H9 (cell line): ENCODE measurements around the gene FTO. TPM values are rescaled to one million over a fixed set of nuclear protein-coding genes. Genes with fewer than 3 reads are reported as not detected.

Experiments used
- DNase-seq: peaks from one replicate; pipeline ENCODE4 v3.0.0-alpha.2; 2017
- H2AFZ ChIP-seq: one replicate; pipeline ENCODE4 v1.6.1; 2013; ENCODE audit warnings: mild to moderate bottlenecking, low read length, control low read depth, moderate library complexity
- H2AK5ac ChIP-seq: 2 replicates; pipeline ENCODE4 v1.6.1; 2013; ENCODE audit warnings: low read length, control low read depth, mixed read lengths; ENCODE audit not compliant: insufficient read length
- H2BK120ac ChIP-seq: one replicate; pipeline ENCODE4 v1.6.1; 2013; ENCODE audit warnings: low read depth, mild to moderate bottlenecking, low read length, control low read depth, inconsistent platforms; ENCODE audit not compliant: poor library complexity, severe bottlenecking
- H2BK12ac ChIP-seq: 2 replicates; pipeline ENCODE4 v1.6.1; 2013; ENCODE audit warnings: low read length, control low read depth, mixed read lengths, low read depth; ENCODE audit not compliant: insufficient read length
- H2BK15ac ChIP-seq: 2 replicates; pipeline ENCODE4 v1.6.1; 2013; ENCODE audit warnings: low read depth, low read length, control low read depth
- H2BK20ac ChIP-seq: one replicate; pipeline ENCODE4 v1.6.1; 2013; ENCODE audit warnings: low read depth, mild to moderate bottlenecking, low read length, control low read depth, inconsistent platforms; ENCODE audit not compliant: poor library complexity, severe bottlenecking
- H2BK5ac ChIP-seq: 2 replicates; pipeline ENCODE4 v1.6.1; 2013; ENCODE audit warnings: low read length, control low read depth, mixed read lengths; ENCODE audit not compliant: insufficient read length
- H3K14ac ChIP-seq: 2 replicates; pipeline ENCODE4 v1.6.1; 2013; ENCODE audit warnings: low read length, control low read depth; ENCODE audit not compliant: insufficient read depth
- H3K18ac ChIP-seq: 2 replicates; pipeline ENCODE4 v1.6.1; 2013; ENCODE audit warnings: low read depth, mild to moderate bottlenecking, mixed read lengths, low read length, control low read depth; ENCODE audit not compliant: insufficient read length
- H3K23ac ChIP-seq: 2 replicates; pipeline ENCODE4 v1.6.1; 2013; ENCODE audit warnings: low read length, control low read depth, mixed read lengths, low read depth; ENCODE audit not compliant: insufficient read length
- H3K23me2 ChIP-seq: 2 replicates; pipeline ENCODE4 v1.6.1; 2013; ENCODE audit warnings: low read depth, mild to moderate bottlenecking, mixed read lengths, low read length, control low read depth; ENCODE audit not compliant: insufficient read length, poor library complexity, severe bottlenecking
- H3K27ac ChIP-seq: 2 replicates; pipeline ENCODE4 v1.5.1; 2013; ENCODE audit warnings: low read length, control low read depth, mixed read lengths, low read depth; ENCODE audit not compliant: insufficient read length
- H3K27me3 ChIP-seq: 2 replicates; pipeline ENCODE4 v1.6.1; 2013; ENCODE audit warnings: low read length, control low read depth, inconsistent platforms; ENCODE audit not compliant: insufficient read depth
- H3K4ac ChIP-seq: 2 replicates; pipeline ENCODE4 v1.6.1; 2013; ENCODE audit warnings: low read depth, mild to moderate bottlenecking, control low read depth, inconsistent platforms, low read length, moderate library complexity
- H3K4me1 ChIP-seq: 2 replicates; pipeline ENCODE4 v1.6.1; 2013; ENCODE audit warnings: low read length, control low read depth, inconsistent platforms; ENCODE audit not compliant: insufficient read depth
- H3K4me2 ChIP-seq: 2 replicates; pipeline ENCODE4 v1.6.1; 2013; ENCODE audit warnings: low read length, control low read depth, mixed read lengths; ENCODE audit not compliant: insufficient read length, insufficient read depth
- H3K56ac ChIP-seq: 2 replicates; pipeline ENCODE4 v1.6.1; 2013; ENCODE audit warnings: low read depth, mild to moderate bottlenecking, mixed read lengths, low read length, control low read depth; ENCODE audit not compliant: insufficient read length
- H3K79me1 ChIP-seq: 2 replicates; pipeline ENCODE4 v1.6.1; 2013; ENCODE audit warnings: low read depth, mild to moderate bottlenecking, moderate library complexity, low read length, control low read depth, inconsistent platforms; ENCODE audit not compliant: insufficient read depth, poor library complexity, severe bottlenecking
- H3K79me2 ChIP-seq: 2 replicates; pipeline ENCODE4 v1.6.1; 2013; ENCODE audit warnings: low read length, control low read depth, inconsistent platforms; ENCODE audit not compliant: insufficient read depth
- H3K9ac ChIP-seq: 2 replicates; pipeline ENCODE4 v1.6.1; 2013; ENCODE audit warnings: low read length, control low read depth, mixed read lengths; ENCODE audit not compliant: insufficient read length; ENCODE audit errors: extremely low read depth
- H3K9me3 ChIP-seq: one replicate; pipeline ENCODE4 v1.6.1; 2013; ENCODE audit warnings: low read depth, low read length, inconsistent platforms; ENCODE audit not compliant: control insufficient read depth
- H3T11ph ChIP-seq: one replicate; pipeline ENCODE4 v1.6.1; 2013; ENCODE audit warnings: mild to moderate bottlenecking, low read length, control low read depth, inconsistent platforms
- H4K20me1 ChIP-seq: one replicate; pipeline ENCODE4 v1.6.1; 2013; ENCODE audit not compliant: control insufficient read depth, insufficient read length, insufficient read depth
- H4K5ac ChIP-seq: 2 replicates; pipeline ENCODE4 v1.6.1; 2013; ENCODE audit warnings: low read depth, mild to moderate bottlenecking, mixed read lengths, low read length, control low read depth; ENCODE audit not compliant: insufficient read length
- H4K8ac ChIP-seq: replicated peaks from 2 replicates; pipeline ENCODE4 v1.6.1; 2013; ENCODE audit warnings: low read length, control low read depth, mixed read lengths, low read depth; ENCODE audit not compliant: insufficient read length
- H4K91ac ChIP-seq: 2 replicates; pipeline ENCODE4 v1.6.1; 2013; ENCODE audit warnings: low read depth, mild to moderate bottlenecking, moderate library complexity, mixed read lengths, low read length, control low read depth; ENCODE audit not compliant: insufficient read length
- H3K27ac Mint-ChIP-seq, 3 experiments: 2 replicates in 2 of 3; 3 replicates in 1 of 3; pipeline ENCODE4 v1.8.0; 2020 to 2021; ENCODE audit warnings: mixed read lengths in 3 of 3, mild to moderate bottlenecking in 1 of 3, moderate library complexity in 1 of 3
- H3K27me3 Mint-ChIP-seq: 2 replicates; pipeline ENCODE4 v1.8.0; 2021; ENCODE audit warnings: low read depth, mild to moderate bottlenecking, moderate library complexity, mixed read lengths
- H3K36me3 Mint-ChIP-seq, 3 experiments: 2 replicates in 2 of 3; 3 replicates in 1 of 3; pipeline ENCODE4 v1.8.0; 2020 to 2021; ENCODE audit warnings: low read depth in 3 of 3, mixed read lengths in 3 of 3; ENCODE audit not compliant: insufficient read depth in 1 of 3
- H3K4me1 Mint-ChIP-seq, 2 experiments: 2 replicates each; pipeline ENCODE4 v1.8.0; 2020; ENCODE audit warnings: mixed read lengths in 2 of 2
- H3K4me3 Mint-ChIP-seq, 2 experiments: 2 replicates in 1 of 2; 3 replicates in 1 of 2; pipeline ENCODE4 v1.8.0; 2020 to 2021; ENCODE audit warnings: mild to moderate bottlenecking in 2 of 2, mixed read lengths in 2 of 2, moderate library complexity in 1 of 2
- H3K9me3 Mint-ChIP-seq, 2 experiments: 2 replicates in 1 of 2; 3 replicates in 1 of 2; pipeline ENCODE4 v1.8.0; 2020; ENCODE audit warnings: mild to moderate bottlenecking in 2 of 2, mixed read lengths in 2 of 2, moderate library complexity in 1 of 2
- WGBS: extraction: QIAGEN DNeasy Blood & Tissue Kit; methylation state at CpG from one replicate; pipeline ENCODE4 v1.1.7; 2013; ENCODE audit warnings: missing lambda C conversion rate, low lambda C conversion rate, mixed read lengths; ENCODE audit not compliant: insufficient read length; ENCODE audit errors: extremely low coverage; 5-methylcytosine and 5-hydroxymethylcytosine counted together
- total RNA-seq: library from RNA; stranded (reverse); gene quantifications from 2 replicates; pipeline ENCODE4 v1.2.1, GENCODE V29; 2021
- TF ChIP-seq, protein P1 (sequence below): fragments of 200-600 bp; sonication (generic); conservative IDR thresholded peaks from 3 replicates; pipeline ENCODE4 v1.8.0; 2021; ENCODE audit warnings: antibody characterized with exemption, mild to moderate bottlenecking

Gene FTO
- total RNA-seq, 1 experiment from 2014 or later, result 67.9 TPM

DNA sequence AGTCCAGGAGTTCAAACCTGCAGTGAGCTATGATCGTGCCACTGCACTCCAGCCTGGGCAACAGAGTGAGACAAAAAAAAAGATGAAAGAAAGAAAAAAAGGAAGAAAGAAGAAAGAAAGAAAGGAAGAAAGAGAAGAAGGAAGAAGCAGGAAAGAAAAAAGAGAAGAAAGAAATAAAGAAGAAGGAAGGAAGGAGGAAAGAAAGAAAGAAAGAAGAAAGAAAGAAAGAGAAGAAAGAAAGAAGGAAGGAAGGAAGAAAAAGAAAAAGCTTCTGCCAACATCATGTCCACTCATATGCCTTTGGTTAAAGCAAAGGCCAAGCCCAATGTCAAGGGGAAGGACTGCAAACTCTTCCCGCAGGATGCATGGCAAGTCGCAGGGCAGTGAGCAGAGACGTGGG lies 439.5 kb downstream of the FTO start:
- Mint-ChIP-seq H3K27ac (no peak overlapping the region), H3K4me1 (peaks cover 6 to 9% of the 10 kb centered on the region in 2 experiments), H3K27me3 (no peaks in the 10 kb centered on the region; the same call in 1 of the 2 replicates), H3K4me3 (no peak overlapping the region), H3K9me3 (peaks cover 3 to 7% of the 10 kb centered on the region in 2 experiments; a peak in 4 of 5 replicates), H3K36me3 (peaks cover 0 to 3% (median 0%) of the 10 kb centered on the region in 3 experiments; a peak in 1 of 7 replicates)
- H3K79me2 ChIP-seq, result no peaks in the 10 kb centered on the region
- WGBS, result no CpG with 5 or more reads among the region's 4 CpGs
- no peak overlapping the region for H2BK12ac ChIP-seq
- H2BK5ac ChIP-seq, result no peak overlapping the region
- H3K23me2 ChIP-seq, result no peaks in the 10 kb centered on the region
- H2BK15ac ChIP-seq, result no peak overlapping the region
- H4K5ac ChIP-seq, result no peak overlapping the region
- no peak overlapping the region for H4K91ac ChIP-seq
- no peaks in the 10 kb centered on the region; the same call in 1 of the 2 replicates for H3K4me1 ChIP-seq
- H3K9me3 ChIP-seq, result no peaks in the 10 kb centered on the region
- H3T11ph ChIP-seq, result no peak overlapping the region
- no peaks in the 10 kb centered on the region for H3K79me1 ChIP-seq
- no peak overlapping the region for H2AFZ ChIP-seq
- TF ChIP-seq, protein P1, sequence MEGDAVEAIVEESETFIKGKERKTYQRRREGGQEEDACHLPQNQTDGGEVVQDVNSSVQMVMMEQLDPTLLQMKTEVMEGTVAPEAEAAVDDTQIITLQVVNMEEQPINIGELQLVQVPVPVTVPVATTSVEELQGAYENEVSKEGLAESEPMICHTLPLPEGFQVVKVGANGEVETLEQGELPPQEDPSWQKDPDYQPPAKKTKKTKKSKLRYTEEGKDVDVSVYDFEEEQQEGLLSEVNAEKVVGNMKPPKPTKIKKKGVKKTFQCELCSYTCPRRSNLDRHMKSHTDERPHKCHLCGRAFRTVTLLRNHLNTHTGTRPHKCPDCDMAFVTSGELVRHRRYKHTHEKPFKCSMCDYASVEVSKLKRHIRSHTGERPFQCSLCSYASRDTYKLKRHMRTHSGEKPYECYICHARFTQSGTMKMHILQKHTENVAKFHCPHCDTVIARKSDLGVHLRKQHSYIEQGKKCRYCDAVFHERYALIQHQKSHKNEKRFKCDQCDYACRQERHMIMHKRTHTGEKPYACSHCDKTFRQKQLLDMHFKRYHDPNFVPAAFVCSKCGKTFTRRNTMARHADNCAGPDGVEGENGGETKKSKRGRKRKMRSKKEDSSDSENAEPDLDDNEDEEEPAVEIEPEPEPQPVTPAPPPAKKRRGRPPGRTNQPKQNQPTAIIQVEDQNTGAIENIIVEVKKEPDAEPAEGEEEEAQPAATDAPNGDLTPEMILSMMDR, result no peak
- H3K23ac ChIP-seq, result no peak overlapping the region
- H2BK20ac ChIP-seq, result no peak overlapping the region
- no peak overlapping the region for H2AK5ac ChIP-seq
- DNase-seq, result no peak
- no peak overlapping the region for H3K9ac ChIP-seq
- no peak overlapping the region for H3K4ac ChIP-seq
- H3K4me2 ChIP-seq, result no peak overlapping the region
- no peak overlapping the region for H3K14ac ChIP-seq
- H2BK120ac ChIP-seq, result no peak overlapping the region
- H4K20me1 ChIP-seq, result no peaks in the 10 kb centered on the region
- no peak overlapping the region for H4K8ac ChIP-seq
- no peak overlapping the region for H3K27ac ChIP-seq
- H3K27me3 ChIP-seq, result no peaks in the 10 kb centered on the region
- no peak overlapping the region for H3K18ac ChIP-seq
- H3K56ac ChIP-seq, result no peak overlapping the region
